BE2C (cell line): Measurements from ENCODE around the gene NOA1.

ENCODE experiments used
- DNase-seq: peaks from one replicate; pipeline ENCODE4 v3.0.0-alpha.2; 2020
- H3K27me3 ChIP-seq: fragments of 250-450 bp; sonication (Bioruptor Pico); 2 replicates; pipeline ENCODE4 v1.5.1; 2020; ENCODE audit warnings: mild to moderate bottlenecking
- H3K36me3 ChIP-seq: fragments of 250-450 bp; sonication (Bioruptor Pico); 2 replicates; pipeline ENCODE4 v1.5.1; 2020; ENCODE audit warnings: mild to moderate bottlenecking
- H3K4me1 ChIP-seq: fragments of 250-450 bp; sonication (Bioruptor Pico); 2 replicates; pipeline ENCODE4 v1.5.1; 2020
- H3K4me3 ChIP-seq: 2 replicates; pipeline ENCODE4 v1.5.1; 2011; ENCODE audit warnings: low read depth, low read length
- H3K9me3 ChIP-seq: fragments of 250-450 bp; sonication (Bioruptor Pico); 2 replicates; pipeline ENCODE4 v1.5.1; 2020
- CTCF ChIP-seq: IDR thresholded peaks from 2 replicates; pipeline ENCODE4 v1.5.1; 2012; ENCODE audit warnings: mild to moderate bottlenecking, low read depth, low read length

NOA1 gene

GRCh38 chr4:56995525-56995924, 18.1 kb upstream of the NOA1 start:
- no peak for DNase-seq
- H3K4me3 ChIP-seq, result no peak overlapping the region
- H3K27me3 ChIP-seq, result no peaks in the 10 kb centered on the region
- H3K36me3 ChIP-seq, result peaks cover 81% of the 10 kb centered on the region
- TF ChIP-seq CTCF, result no peak
- no peaks in the 10 kb centered on the region for H3K9me3 ChIP-seq
- H3K4me1 ChIP-seq, result no peaks in the 10 kb centered on the region; the same call in 1 of the 2 replicates

GRCh38 chr4:56990109-56990905, 12.9 kb upstream of the NOA1 start:
- Histone ChIP-seq H3K9me3 (no peaks in the 10 kb centered on the region), H3K4me1 (no peaks in the 10 kb centered on the region; the same call in 1 of the 2 replicates), H3K4me3 (no peak overlapping the region), H3K27me3 (no peaks in the 10 kb centered on the region), H3K36me3 (peaks cover 69% of the 10 kb centered on the region)
- no peak for DNase-seq
- no peak for TF ChIP-seq CTCF

GRCh38 chr4:56986952-56987351, 9.5 kb upstream of the NOA1 start:
- no peak for TF ChIP-seq CTCF
- no peak for DNase-seq
- no peak overlapping the region for H3K4me3 ChIP-seq
- peaks cover 47% of the 10 kb centered on the region for H3K36me3 ChIP-seq
- no peaks in the 10 kb centered on the region; the same call in 1 of the 2 replicates for H3K4me1 ChIP-seq
- no peaks in the 10 kb centered on the region for H3K9me3 ChIP-seq
- no peaks in the 10 kb centered on the region for H3K27me3 ChIP-seq

GRCh38 chr4:56986192-56986591, 8.8 kb upstream of the NOA1 start:
- Histone ChIP-seq H3K9me3 (no peaks in the 10 kb centered on the region), H3K36me3 (peaks cover 46% of the 10 kb centered on the region), H3K4me3 (no peak overlapping the region), H3K27me3 (no peaks in the 10 kb centered on the region), H3K4me1 (no peaks in the 10 kb centered on the region; the same call in 1 of the 2 replicates)
- no peak for DNase-seq
- TF ChIP-seq CTCF, result no peak

GRCh38 chr4:56981795-56982201, 4.4 kb upstream of the NOA1 start:
- DNase-seq, result no peak
- Histone ChIP-seq H3K4me1 (no peaks in the 10 kb centered on the region; the same call in 1 of the 2 replicates), H3K9me3 (no peaks in the 10 kb centered on the region), H3K4me3 (no peak overlapping the region), H3K27me3 (no peaks in the 10 kb centered on the region), H3K36me3 (peaks cover 30% of the 10 kb centered on the region)
- TF ChIP-seq CTCF, result no peak

- no peaks in the 10 kb centered on the region for H3K27me3 ChIP-seq
- no peak for TF ChIP-seq CTCF
- DNase-seq, result peak; percentile 36
- peaks cover 13% of the 10 kb centered on the region for H3K36me3 ChIP-seq
- H3K4me3 ChIP-seq, result peak overlapping the region; percentile 99
- no peaks in the 10 kb centered on the region; the same call in 1 of the 2 replicates for H3K4me1 ChIP-seq
- H3K9me3 ChIP-seq, result no peaks in the 10 kb centered on the region
These were observed 2.1 kb upstream of the NOA1 start for GRCh38 chr4:56979421-56980072.
